ENCODE results near the gene FADS6. TPM values are rescaled to one million over a fixed set of nuclear protein-coding genes. Genes with fewer than 3 reads are reported as not detected.
"Not testable (repeated sequence)": the region's sequence is repeated elsewhere in the genome, so short reads cannot be mapped to it uniquely, and the experiment has no call there.

FADS6 gene
- total RNA-seq, 1 donor from 2014 or later, result not detected

DNA sequence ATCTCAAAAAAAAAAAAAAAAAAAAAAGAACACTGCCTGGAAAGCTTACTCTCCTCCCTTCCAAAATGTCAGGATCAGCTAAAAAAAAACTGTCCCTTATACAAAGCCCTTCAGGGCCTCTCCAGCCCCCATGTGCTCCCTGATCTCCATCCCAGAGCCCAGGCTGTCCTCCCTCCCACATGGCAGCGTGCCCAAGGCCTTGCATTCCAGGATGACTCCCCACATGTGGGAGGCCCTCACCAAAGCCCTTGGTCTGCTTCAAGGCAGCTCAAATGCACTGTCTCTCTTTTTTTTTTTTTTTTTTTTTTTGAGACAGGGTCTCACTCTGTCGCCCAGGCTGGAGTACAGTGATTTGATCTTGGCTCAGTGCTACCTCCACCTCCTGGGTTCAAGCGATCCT is 22.9 kb downstream of the FADS6 start:
- DNase-seq (ENCODE audit: low spot score), result no peak
- peak overlapping the region; percentile 42 for H3K4me3 Mint-ChIP-seq (ENCODE audit: unreplicated experiment)
- TF ChIP-seq CTCF (IDR thresholded peaks at IDR 0.05; ENCODE audit: unreplicated experiment), result no peak

DNA sequence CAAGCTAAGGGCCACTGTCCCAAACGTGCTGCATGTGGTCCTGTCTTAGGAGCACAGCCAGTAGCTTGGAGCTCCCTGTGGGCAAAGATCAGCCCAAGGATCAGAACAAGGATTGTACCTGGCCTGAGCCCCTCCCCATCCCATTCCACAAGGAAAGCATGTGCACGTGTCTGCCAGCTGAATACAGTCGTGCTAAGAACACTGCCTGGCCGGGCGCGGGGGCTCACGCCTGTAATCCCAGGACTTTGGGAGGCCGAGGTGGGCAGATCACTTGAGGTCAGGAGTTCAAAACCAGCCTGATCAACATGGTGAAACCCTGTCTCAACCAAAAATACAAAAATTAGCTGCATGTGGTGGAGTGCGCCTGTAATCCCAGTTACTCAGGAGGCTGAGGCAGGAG is 23.4 kb downstream of the FADS6 start:
- not testable (repeated sequence) for H3K4me3 Mint-ChIP-seq (ENCODE audit: unreplicated experiment); H3K9me3 Mint-ChIP-seq (ENCODE audit: unreplicated experiment); DNase-seq (ENCODE audit: low spot score); H3K27ac Mint-ChIP-seq (ENCODE audit: unreplicated experiment)
- Mint-ChIP-seq H3K36me3 (ENCODE audit: low read depth, unreplicated experiment) (peaks cover 22% of the 10 kb centered on the region), H3K4me1 (ENCODE audit: unreplicated experiment) (peaks cover 45% of the 10 kb centered on the region), H3K27me3 (ENCODE audit: unreplicated experiment) (peaks cover 25% of the 10 kb centered on the region)

More for the DNA sequence above, 22.9 kb downstream of the FADS6 start:
- Mint-ChIP-seq H3K36me3 (ENCODE audit: low read depth, unreplicated experiment) (peaks cover 18% of the 10 kb centered on the region), H3K9me3 (ENCODE audit: unreplicated experiment) (no peaks in the 10 kb centered on the region), H3K27me3 (ENCODE audit: unreplicated experiment) (peaks cover 23% of the 10 kb centered on the region), H3K4me1 (ENCODE audit: unreplicated experiment) (peaks cover 42% of the 10 kb centered on the region), H3K27ac (ENCODE audit: unreplicated experiment) (no peak overlapping the region)

GRCh38 chr17:74868908-74869255 is 24.6 kb downstream of the FADS6 start:
- TF ChIP-seq CTCF (IDR thresholded peaks at IDR 0.05; ENCODE audit: unreplicated experiment), result no peak
- Mint-ChIP-seq H3K4me1 (ENCODE audit: unreplicated experiment) (peaks cover 48% of the 10 kb centered on the region), H3K27ac (ENCODE audit: unreplicated experiment) (peak overlapping the region; percentile 51), H3K4me3 (ENCODE audit: unreplicated experiment) (peak overlapping the region; percentile 75), H3K36me3 (ENCODE audit: low read depth, unreplicated experiment) (peaks cover 26% of the 10 kb centered on the region), H3K9me3 (ENCODE audit: unreplicated experiment) (no peaks in the 10 kb centered on the region), H3K27me3 (ENCODE audit: unreplicated experiment) (peaks cover 30% of the 10 kb centered on the region)
- no peak for DNase-seq (ENCODE audit: low spot score)

DNA sequence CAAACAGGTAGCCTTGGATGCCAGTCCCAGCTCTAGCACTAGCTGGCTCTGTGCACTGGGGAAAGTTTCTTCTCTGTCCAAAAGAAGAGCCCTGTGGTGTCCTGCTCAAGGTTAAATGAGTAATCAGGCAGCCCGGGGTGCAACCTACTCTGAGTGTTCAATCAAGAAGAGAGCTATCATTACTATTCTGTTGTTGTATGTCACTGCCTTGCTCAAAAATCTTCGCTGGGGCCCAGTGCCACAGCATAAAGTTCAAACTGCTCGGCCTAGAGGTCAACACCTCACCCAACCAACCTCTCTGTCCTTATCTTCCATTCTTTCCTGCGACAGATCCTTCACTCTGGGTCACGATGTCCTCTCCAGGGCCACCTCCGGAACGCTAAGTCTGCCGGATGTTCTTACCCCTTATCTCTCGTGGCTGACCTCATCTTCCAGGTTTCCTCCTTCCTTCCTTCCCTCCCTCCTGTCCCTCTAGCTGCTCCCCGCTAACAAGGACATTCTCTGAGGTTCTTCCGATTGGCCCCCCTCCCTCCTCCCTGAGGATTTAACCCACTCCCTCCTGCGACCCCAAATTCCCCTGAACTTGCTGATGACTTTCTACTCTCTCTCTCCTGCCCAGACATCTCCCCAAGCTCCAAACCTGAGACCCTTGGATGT is 25.1 kb downstream of the FADS6 start:
- no peaks in the 10 kb centered on the region for H3K9me3 Mint-ChIP-seq (ENCODE audit: unreplicated experiment)
- peaks cover 48% of the 10 kb centered on the region for H3K4me1 Mint-ChIP-seq (ENCODE audit: unreplicated experiment)
- H3K4me3 Mint-ChIP-seq (ENCODE audit: unreplicated experiment), result peak overlapping the region; percentile 75
- no peak for DNase-seq (ENCODE audit: low spot score)
- TF ChIP-seq CTCF (IDR thresholded peaks at IDR 0.05; ENCODE audit: unreplicated experiment), result no peak
- H3K27me3 Mint-ChIP-seq (ENCODE audit: unreplicated experiment), result peaks cover 34% of the 10 kb centered on the region
- peak overlapping the region; percentile 51 for H3K27ac Mint-ChIP-seq (ENCODE audit: unreplicated experiment)
- H3K36me3 Mint-ChIP-seq (ENCODE audit: low read depth, unreplicated experiment), result peaks cover 30% of the 10 kb centered on the region

GRCh38 chr17:74866198-74866835 is 27.1 kb downstream of the FADS6 start:
- peaks cover 36% of the 10 kb centered on the region for H3K4me1 Mint-ChIP-seq (ENCODE audit: unreplicated experiment)
- H3K36me3 Mint-ChIP-seq (ENCODE audit: low read depth, unreplicated experiment), result peaks cover 28% of the 10 kb centered on the region
- H3K9me3 Mint-ChIP-seq (ENCODE audit: unreplicated experiment), result no peaks in the 10 kb centered on the region
- TF ChIP-seq CTCF (IDR thresholded peaks at IDR 0.05; ENCODE audit: unreplicated experiment), result no peak
- H3K27ac Mint-ChIP-seq (ENCODE audit: unreplicated experiment), result no peak overlapping the region
- no peak overlapping the region for H3K4me3 Mint-ChIP-seq (ENCODE audit: unreplicated experiment)
- H3K27me3 Mint-ChIP-seq (ENCODE audit: unreplicated experiment), result peaks cover 27% of the 10 kb centered on the region
- no peak for DNase-seq (ENCODE audit: low spot score)

Measured in endothelial cell (in vitro differentiated cells).